Measurements from ENCODE around the gene TULP4. TPM values are rescaled to one million over a fixed set of nuclear protein-coding genes. Genes with fewer than 3 reads are reported as not detected.

Gene TULP4
- total RNA-seq, 4 donors from 2014 or later, result 76.7 to 118 (median 95.7) TPM

DNA sequence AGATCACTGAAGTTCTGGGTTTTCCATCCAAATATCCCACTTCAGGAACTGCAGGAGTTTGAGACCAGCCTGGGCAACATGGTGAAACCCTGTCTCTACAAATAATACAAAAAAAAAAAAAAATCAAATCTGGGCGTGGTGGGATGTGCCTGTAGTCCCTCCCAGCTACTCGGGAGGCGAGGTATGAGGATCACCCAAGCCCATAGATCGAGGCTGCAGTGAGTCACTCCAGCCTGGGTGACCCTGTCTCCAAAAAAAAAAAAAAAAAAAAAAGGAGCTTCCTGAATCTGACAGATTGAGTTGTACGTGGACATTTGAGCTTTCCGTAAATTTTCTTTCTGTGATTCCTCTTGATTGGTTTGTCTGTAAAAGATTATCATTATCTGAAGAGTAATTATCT, 55.6 kb downstream of the TULP4 start:
- ATAC-seq (ENCODE audit: low FRiP score) (no peak), DNase-seq (ENCODE audit: low spot score) (no peak)
- TF ChIP-seq CTCF (IDR thresholded peaks at IDR 0.05), result no peak

DNA sequence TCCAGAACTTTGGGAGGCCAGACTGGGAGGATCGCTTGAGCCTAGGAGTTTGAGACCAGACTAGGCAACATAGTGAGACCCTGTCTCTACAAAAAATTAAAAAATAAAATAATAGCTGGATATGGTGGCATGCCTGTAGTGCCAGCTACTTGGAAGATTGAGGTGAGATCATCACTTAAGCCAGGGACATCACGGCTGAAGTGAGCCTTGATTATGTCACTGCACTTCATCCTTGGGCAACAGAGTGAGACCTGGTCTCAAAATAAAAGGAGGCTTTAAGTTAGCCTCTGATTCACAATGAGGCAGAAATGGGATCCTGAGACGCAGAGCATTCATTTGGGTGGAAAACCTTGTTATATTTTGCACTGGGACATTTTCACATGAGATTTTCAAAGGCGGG, 57.0 kb downstream of the TULP4 start:
- TF ChIP-seq CTCF (IDR thresholded peaks at IDR 0.05), result no peak
- DNase-seq (ENCODE audit: low spot score), result no peak

GRCh38 chr6:158370805-158371204, 58.5 kb downstream of the TULP4 start:
- DNase-seq (ENCODE audit: low spot score), result no peak
- no peak for TF ChIP-seq CTCF (IDR thresholded peaks at IDR 0.05)
- no peak for ATAC-seq (ENCODE audit: low FRiP score)

More for the DNA sequence above, 57.0 kb downstream of the TULP4 start:
- ATAC-seq (ENCODE audit: low FRiP score), result no peak

DNA sequence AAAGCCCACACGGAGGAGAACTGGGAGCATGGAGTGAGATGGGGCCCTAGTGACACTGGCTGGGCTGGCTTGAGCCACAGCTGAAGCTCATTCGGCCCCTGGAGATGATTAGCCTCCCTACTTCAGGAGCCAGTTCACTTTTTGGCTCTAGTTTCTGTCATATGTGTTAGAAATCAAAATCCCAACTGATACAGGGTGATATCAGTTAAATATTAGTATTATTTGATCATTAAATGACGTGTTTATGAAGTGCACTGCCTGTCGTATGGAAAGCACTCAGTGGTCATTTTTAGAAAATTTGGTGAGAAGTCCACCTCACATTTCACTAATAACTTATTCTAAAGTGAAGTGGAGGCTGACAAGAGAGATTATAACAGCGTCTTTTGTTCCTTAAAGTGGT, 59.0 kb downstream of the TULP4 start:
- ATAC-seq (ENCODE audit: low FRiP score), result no peak
- no peak for DNase-seq (ENCODE audit: low spot score)
- TF ChIP-seq CTCF (IDR thresholded peaks at IDR 0.05), result no peak

GRCh38 chr6:158372574-158372973, 60.3 kb downstream of the TULP4 start:
- ATAC-seq (ENCODE audit: low FRiP score) (no peak), DNase-seq (ENCODE audit: low spot score) (no peak)
- no peak for TF ChIP-seq CTCF (IDR thresholded peaks at IDR 0.05)

- ATAC-seq (ENCODE audit: low FRiP score) (no peak), DNase-seq (ENCODE audit: low spot score) (no peak)
- TF ChIP-seq CTCF (IDR thresholded peaks at IDR 0.05), result no peak
Measured at GRCh38 chr6:158373214-158373613, 60.9 kb downstream of the TULP4 start.

GRCh38 chr6:158374020-158374419, 61.8 kb downstream of the TULP4 start:
- ATAC-seq (ENCODE audit: low FRiP score) (no peak), DNase-seq (ENCODE audit: low spot score) (no peak)
- no peak for TF ChIP-seq CTCF (IDR thresholded peaks at IDR 0.05)

Measured in omental fat pad (tissue), 4 donors.